Activated T-cell treated with anti-CD3 and anti-CD28 coated beads for 24 hours (primary cell): ENCODE results near the gene HCN2.

Experiments
- DNase-seq: peaks from one replicate; pipeline ENCODE4 v3.0.0-alpha.2; 2020; ENCODE audit warnings: low read depth

The HCN2 gene

DNA sequence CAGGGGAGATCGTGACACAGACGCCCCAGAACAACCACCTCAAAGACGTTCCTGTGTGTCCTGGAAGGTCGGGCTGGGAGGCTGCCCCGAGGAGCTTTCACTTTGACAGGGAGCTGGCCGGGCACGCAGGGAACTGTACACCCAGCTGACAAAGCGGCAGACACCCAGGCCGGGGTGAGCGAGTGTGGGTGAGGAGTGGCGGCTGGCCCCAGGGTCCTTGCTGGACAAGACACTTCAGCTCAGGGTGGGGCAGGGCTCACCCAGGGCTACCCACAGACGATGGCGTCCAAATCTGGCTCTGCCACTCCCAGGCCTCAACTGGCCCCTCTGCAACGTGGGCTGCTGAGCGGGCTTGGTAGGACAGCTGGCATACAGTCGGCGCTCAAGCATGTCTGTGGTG is 52.0 kb downstream of the HCN2 start:
- no peak for DNase-seq

DNA sequence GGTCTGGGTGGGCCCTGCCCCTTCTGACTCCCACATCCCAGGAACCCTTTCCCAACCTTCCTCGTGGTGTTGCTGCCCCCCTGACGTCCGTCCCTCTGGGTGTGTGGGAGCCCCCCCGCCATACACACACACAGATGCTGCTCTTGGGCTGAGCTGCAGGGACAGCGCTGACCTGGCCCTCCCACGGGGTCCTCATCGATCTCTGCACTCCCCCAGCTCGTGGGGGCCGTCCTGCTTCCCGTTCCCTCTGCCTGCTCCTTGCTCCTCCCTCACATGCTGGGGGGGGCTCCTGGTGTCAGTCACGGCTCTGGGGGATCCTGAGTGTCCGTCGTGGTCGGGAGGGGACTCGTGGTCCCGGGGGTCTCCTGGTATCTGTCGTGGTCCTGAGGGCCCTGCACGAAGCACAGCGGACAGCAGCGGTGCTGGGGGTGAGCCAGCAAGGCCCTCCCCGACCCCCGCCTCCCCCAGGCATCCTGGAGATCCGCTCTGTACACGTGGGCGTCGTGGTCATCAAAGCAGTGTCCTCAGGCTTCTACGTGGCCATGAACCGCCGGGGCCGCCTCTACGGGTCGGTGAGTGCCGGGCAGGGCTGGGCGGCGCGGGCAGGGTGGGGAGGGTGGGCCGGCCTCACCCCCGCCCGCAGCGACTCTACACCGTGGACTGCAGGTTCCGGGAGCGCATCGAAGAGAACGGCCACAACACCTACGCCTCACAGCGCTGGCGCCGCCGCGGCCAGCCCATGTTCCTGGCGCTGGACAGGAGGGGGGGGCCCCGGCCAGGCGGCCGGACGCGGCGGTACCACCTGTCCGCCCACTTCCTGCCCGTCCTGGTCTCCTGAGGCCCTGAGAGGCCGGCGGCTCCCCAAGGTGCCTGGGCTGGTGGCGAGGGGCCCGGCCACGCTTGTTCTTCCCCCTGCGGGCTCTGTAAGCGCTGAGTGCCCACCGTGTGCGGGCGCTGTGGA is 53.4 kb downstream of the HCN2 start:
- no peak for DNase-seq

- no peak for DNase-seq
Measured at GRCh38 chr19:643736-644135, 54.1 kb downstream of the HCN2 start.

GRCh38 chr19:644363-644762 is 54.7 kb downstream of the HCN2 start:
- DNase-seq, result no peak

GRCh38 chr19:644789-645188 is 55.1 kb downstream of the HCN2 start:
- DNase-seq, result no peak

- DNase-seq, result no peak
Measured at GRCh38 chr19:645912-646778, 56.5 kb downstream of the HCN2 start.

GRCh38 chr19:646779-647565 is 57.3 kb downstream of the HCN2 start:
- DNase-seq, result no peak

GRCh38 chr19:647566-648284 is 58.0 kb downstream of the HCN2 start:
- no peak for DNase-seq

- DNase-seq, result no peak
Measured at GRCh38 chr19:648305-648704, 58.6 kb downstream of the HCN2 start.

DNA sequence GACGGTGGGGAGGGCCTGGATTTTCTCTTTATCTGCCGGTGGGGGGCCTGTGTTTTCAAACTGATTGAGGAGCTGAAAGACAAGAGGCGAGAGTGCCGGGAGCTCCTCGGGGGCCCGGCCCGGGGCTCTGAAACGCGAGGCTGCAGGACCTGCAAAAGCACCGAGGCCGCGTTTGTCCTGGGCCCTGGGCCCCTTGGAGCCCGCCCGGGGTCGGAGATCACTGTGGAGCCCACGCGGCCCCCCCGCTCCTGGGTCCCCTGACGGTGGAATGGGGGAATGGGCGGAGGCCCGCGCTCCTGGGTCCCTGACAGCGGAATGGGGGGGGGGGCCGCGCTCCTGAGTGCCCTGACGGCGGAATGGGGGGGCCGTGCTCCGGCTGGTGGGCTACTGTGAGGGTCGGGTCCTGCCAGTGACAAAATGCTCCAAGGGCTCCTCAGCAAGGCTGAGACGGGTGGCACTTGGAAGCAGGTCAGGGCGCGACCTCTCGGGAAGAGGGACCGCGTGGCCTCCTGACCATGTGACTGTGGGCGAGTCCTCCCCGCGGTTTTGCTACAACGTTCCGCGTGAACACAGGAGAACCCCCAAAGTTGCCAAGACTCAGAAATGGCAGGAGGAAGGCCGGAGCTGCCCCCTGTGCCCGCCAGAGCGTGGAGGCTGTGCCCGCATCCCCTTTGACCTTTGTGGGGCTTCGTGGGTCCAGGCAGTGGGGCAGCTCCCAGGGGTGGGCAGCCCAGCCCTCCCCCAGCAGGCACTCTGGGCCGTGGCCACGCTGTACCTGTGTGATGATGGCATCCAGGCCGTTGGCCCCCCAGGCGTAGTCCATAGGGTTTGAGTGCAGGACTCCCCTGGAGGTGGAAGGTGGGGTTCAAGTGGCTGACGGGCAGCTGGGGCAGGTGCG is 59.5 kb downstream of the HCN2 start:
- DNase-seq, result no peak

- no peak for DNase-seq
Measured at GRCh38 chr19:650121-650520, 60.4 kb downstream of the HCN2 start.

GRCh38 chr19:651114-651818 is 61.6 kb downstream of the HCN2 start:
- no peak for DNase-seq

DNA sequence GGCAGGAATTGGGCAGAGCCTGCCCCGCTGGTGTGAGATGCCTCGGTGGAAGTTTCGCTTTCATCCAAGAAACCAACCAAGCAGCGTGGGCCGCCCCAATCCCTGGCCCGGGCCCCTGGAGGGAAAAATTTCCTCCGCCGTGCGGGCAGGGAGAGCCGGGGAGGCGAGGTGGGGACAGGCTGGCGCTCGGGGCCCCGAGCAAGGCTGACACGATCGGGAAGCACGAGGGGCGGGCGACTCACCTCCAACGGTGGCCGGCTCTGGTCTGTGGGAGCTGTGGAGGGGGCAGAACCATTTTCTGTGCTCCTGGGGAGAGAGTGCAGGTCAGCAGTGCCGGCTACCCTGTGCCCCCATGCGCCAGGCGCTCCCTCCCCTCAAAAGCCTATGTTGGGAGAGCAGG is 62.3 kb downstream of the HCN2 start:
- no peak for DNase-seq

DNA sequence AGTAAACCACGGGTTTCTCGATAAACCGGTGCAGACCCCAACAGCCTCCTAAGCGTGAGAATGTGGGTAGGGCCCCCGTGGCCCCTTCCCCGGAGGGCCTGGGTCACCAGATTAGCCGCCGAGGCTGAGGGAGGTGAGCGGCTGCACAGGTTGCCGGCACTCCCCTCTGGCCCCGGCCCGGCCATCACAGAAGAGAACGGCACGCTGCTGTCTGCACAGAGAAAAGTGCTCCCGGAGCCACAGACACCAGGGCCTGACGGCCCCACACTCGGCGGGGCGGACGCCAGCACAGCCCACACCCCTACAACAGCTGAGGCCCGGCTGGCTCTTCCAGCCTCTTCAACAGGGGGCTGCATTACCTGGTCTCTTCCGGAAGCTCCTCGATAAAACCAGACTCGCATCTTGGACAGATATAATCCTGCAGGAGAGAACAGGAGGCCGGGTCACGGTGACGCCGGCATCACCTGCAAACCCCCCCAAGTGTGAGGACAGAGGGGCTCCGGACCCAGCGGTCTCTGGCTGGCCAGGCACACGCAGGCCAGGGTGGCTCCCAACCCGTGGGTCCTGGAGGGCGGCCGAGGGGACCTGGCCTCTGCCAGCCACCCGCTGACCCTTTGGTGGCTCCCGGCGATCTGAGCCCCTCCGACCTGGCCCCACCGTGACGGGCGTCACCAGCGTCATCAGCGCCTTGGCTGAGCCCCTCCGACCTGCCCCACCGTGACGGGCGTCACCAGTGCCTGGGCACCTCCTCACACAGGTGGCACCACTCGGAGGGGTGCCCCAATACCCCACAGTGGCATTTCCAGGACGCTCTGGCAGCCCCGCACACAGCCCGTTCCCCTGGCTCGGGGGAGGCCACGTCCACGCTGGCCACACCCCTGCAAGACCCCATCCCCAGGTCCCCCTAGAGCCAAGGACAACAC is 63.0 kb downstream of the HCN2 start:
- no peak for DNase-seq

- DNase-seq, result no peak
Measured at GRCh38 chr19:653425-653824, 63.7 kb downstream of the HCN2 start.

DNA sequence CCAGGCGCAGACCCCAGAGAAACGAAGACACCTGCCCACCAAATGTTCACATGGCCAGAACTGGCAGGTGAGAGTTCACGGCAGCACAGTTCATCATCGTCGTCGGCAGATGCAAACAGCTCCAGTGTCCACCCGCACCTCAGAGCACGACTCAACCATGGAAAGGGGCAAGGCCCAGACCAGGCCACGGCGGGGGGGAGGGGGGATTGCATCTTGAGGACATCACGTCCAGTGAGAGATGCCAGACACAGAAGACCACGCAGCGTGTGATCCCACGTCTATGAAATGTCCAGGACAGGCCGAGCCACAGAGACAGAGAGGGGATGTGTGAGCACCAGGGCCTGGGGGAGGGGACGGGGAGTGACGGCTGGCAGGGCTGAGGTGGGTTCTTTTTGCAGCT is 66.0 kb downstream of the HCN2 start:
- DNase-seq, result no peak

- no peak for DNase-seq
Measured at GRCh38 chr19:656751-657559, 67.3 kb downstream of the HCN2 start.

- DNase-seq, result no peak
Measured at GRCh38 chr19:657611-658010, 67.9 kb downstream of the HCN2 start.
